ENCODE data around the gene LIMCH1.

DNA sequence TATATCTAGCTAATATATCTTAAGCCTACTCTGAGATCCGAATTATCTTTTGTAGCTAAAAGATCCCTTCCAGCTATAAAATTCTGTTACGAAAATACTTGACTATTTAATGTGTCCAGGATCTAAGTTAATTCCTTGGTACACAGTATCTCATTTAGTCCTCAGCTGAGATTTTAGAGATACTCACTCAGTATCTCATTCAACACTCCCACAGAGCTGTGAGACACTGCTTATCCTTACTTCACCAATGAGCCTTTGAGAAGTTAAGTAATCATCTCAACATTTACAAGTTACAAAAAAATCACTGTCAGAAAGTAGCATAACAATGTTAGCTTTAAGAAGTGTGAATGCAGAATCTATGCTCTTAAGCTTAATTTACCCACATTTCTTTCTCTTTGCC, 76.6 kb downstream of the LIMCH1 start:
- no peak for TF ChIP-seq MYC (IDR thresholded peaks at IDR 0.05; ENCODE audit: low read depth, low read length)
- TF ChIP-seq, protein P1, sequence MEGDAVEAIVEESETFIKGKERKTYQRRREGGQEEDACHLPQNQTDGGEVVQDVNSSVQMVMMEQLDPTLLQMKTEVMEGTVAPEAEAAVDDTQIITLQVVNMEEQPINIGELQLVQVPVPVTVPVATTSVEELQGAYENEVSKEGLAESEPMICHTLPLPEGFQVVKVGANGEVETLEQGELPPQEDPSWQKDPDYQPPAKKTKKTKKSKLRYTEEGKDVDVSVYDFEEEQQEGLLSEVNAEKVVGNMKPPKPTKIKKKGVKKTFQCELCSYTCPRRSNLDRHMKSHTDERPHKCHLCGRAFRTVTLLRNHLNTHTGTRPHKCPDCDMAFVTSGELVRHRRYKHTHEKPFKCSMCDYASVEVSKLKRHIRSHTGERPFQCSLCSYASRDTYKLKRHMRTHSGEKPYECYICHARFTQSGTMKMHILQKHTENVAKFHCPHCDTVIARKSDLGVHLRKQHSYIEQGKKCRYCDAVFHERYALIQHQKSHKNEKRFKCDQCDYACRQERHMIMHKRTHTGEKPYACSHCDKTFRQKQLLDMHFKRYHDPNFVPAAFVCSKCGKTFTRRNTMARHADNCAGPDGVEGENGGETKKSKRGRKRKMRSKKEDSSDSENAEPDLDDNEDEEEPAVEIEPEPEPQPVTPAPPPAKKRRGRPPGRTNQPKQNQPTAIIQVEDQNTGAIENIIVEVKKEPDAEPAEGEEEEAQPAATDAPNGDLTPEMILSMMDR (IDR thresholded peaks at IDR 0.05; ENCODE audit: low read depth, low read length): no peak

All from NB4 (cell line).